HCT116 (cell line): ENCODE measurements around the gene DOCK10. TPM values are rescaled to one million over a fixed set of nuclear protein-coding genes. Genes with fewer than 3 reads are reported as not detected.

Experiments
- ATAC-seq: fragments of 200-7000 bp; cut with Tn5 transposase; 2 replicates; pipeline ENCODE4 v1.9.1; 2020; ENCODE audit warnings: mild to moderate bottlenecking, moderate library complexity
- BruUV-seq: library from RNA; stranded (reverse); fragments of 400-500 nt; replicated peaks from 2 replicates; lab custom pipeline; 2021; lab: Mats Ljungman, UMichigan
- CTCF ChIA-PET: fragments of 300-600 bp; sonication (Branson Sonifier 250); formaldehyde crosslinking; loops from one replicate; lab custom pipeline; 2021; ENCODE audit warnings: antibody characterized with exemption; lab: Charles Lee
- POLR2A ChIA-PET: fragments of 300-600, 350-600 bp; sonication (Branson Sonifier 250); formaldehyde crosslinking; loops from one replicate; lab custom pipeline; 2021; ENCODE audit warnings: antibody characterized with exemption; lab: Charles Lee
- RAD21 ChIA-PET, 2 experiments: fragments of 300-600 bp; sonication (Branson Sonifier 250); formaldehyde crosslinking; loops; one replicate each; lab custom pipeline; 2023; ENCODE audit warnings: low total read pairs in 2 of 2; ENCODE audit not compliant: uncharacterized antibody in 2 of 2, unreplicated experiment in 2 of 2, low non-redundant PET in 1 of 2; lab: Charles Lee
- DNase-seq: peaks from one replicate; pipeline ENCODE4 v3.0.0-alpha.2; 2010; ENCODE audit warnings: low read depth, low spot score
- H2AFZ ChIP-seq: fragments of 200-600 bp; shearing (Covaris generic), sonication (generic); 2 replicates; pipeline ENCODE4 v1.6.1; 2017; ENCODE audit warnings: low read depth, mixed run types, mixed read lengths, antibody characterized with exemption, low read length; ENCODE audit not compliant: poor library complexity, severe bottlenecking
- H3K27ac ChIP-seq: 2 replicates; pipeline ENCODE4 v1.5.1; 2012; ENCODE audit warnings: low read depth, low read length
- H3K27me3 ChIP-seq: fragments of 200-600 bp; sonication (generic); 2 replicates; pipeline ENCODE4 v1.6.1; 2016; ENCODE audit warnings: mixed run types, low read length, mixed read lengths; ENCODE audit not compliant: insufficient read depth
- H3K36me3 ChIP-seq, 2 experiments: fragments of 200-500 bp in 1 of 2; fragments of 200-600 bp in 1 of 2; sonication (Bioruptor generic) in 1 of 2; sonication (generic) in 1 of 2; 2 replicates each; pipeline versions ENCODE4 v1.5.1 to v1.6.1; 2014 to 2016; ENCODE audit warnings: low read length in 2 of 2, inconsistent platforms in 1 of 2, mixed read lengths in 1 of 2, mixed run types in 1 of 2; ENCODE audit not compliant: insufficient read depth in 2 of 2, control insufficient read depth in 1 of 2
- H3K4me1 ChIP-seq, 2 experiments: fragments of 200-600 bp in 1 of 2; sonication (generic) in 1 of 2; 2 replicates each; pipeline versions ENCODE4 v1.5.1 to v1.6.1; 2012 to 2017; ENCODE audit warnings: low read length in 2 of 2, inconsistent platforms in 1 of 2, mild to moderate bottlenecking in 1 of 2, mixed read lengths in 1 of 2, mixed run types in 1 of 2, moderate library complexity in 1 of 2; ENCODE audit not compliant: insufficient read depth in 2 of 2, control insufficient read depth in 1 of 2
- H3K4me2 ChIP-seq: fragments of 200-600 bp; sonication (generic); 2 replicates; pipeline ENCODE4 v1.6.1; 2017; ENCODE audit warnings: mixed run types, low read length, mixed read lengths
- H3K4me3 ChIP-seq, 2 experiments: fragments of 200-600 bp in 1 of 2; sonication (generic) in 1 of 2; replicated peaks in 1 of 2; 2 replicates each; pipeline ENCODE4 v1.5.1; 2011 to 2016; ENCODE audit warnings: low read length in 2 of 2, control low read depth in 1 of 2, low read depth in 1 of 2, mild to moderate bottlenecking in 1 of 2, mixed read lengths in 1 of 2, mixed run types in 1 of 2
- H3K79me2 ChIP-seq: fragments of 200-600 bp; sonication (generic); 2 replicates; pipeline ENCODE4 v1.6.1; 2017; ENCODE audit warnings: mild to moderate bottlenecking, mixed run types, low read length, moderate library complexity, mixed read lengths; ENCODE audit not compliant: insufficient read depth
- H3K9ac ChIP-seq: fragments of 200-600 bp; sonication (generic); 2 replicates; pipeline ENCODE4 v1.6.1; 2016; ENCODE audit warnings: low read length, mixed read lengths
- H3K9me2 ChIP-seq: fragments of 200-600 bp; sonication (generic), shearing (Covaris generic); 2 replicates; pipeline ENCODE4 v1.6.1; 2017; ENCODE audit warnings: mixed run types, mild to moderate bottlenecking, moderate library complexity; ENCODE audit not compliant: insufficient read depth
- H3K9me3 ChIP-seq, 2 experiments: fragments of 200-500 bp in 1 of 2; fragments of 200-600 bp in 1 of 2; sonication (Bioruptor generic) in 1 of 2; sonication (generic) in 1 of 2; 2 replicates each; pipeline ENCODE4 v1.6.1; 2014 to 2017; ENCODE audit warnings: low read length in 2 of 2, mixed read lengths in 2 of 2, inconsistent platforms in 1 of 2, low read depth in 1 of 2, mild to moderate bottlenecking in 1 of 2, mixed run types in 1 of 2, moderate library complexity in 1 of 2; ENCODE audit not compliant: control insufficient read depth in 1 of 2, insufficient read depth in 1 of 2
- H4K20me1 ChIP-seq: fragments of 200-600 bp; sonication (generic), shearing (Covaris generic); 2 replicates; pipeline ENCODE4 v1.6.1; 2017; ENCODE audit warnings: mixed run types, mild to moderate bottlenecking, moderate library complexity; ENCODE audit not compliant: insufficient read depth
- ATF3 ChIP-seq: IDR thresholded peaks from 2 replicates; pipeline ENCODE4 v1.6.1; 2012
- CBX3 ChIP-seq: IDR thresholded peaks from 2 replicates; pipeline ENCODE4 v1.6.1; 2012; ENCODE audit warnings: low read depth
- CEBPB ChIP-seq: IDR thresholded peaks from 2 replicates; pipeline ENCODE4 v1.6.1; 2012; ENCODE audit warnings: low read depth
- CTCF ChIP-seq, 3 experiments: fragments of 200-600 bp in 1 of 3; sonication (generic) in 1 of 3; IDR thresholded peaks in 2 of 3; conservative IDR thresholded peaks in 1 of 3; 2 replicates each; pipeline ENCODE4 v1.5.1; 2012 to 2017; ENCODE audit warnings: low read depth in 2 of 3, low read length in 2 of 3, antibody characterized with exemption in 1 of 3, borderline replicate concordance in 1 of 3, control low read depth in 1 of 3, mild to moderate bottlenecking in 1 of 3, mixed read lengths in 1 of 3, mixed run types in 1 of 3, moderate library complexity in 1 of 3; ENCODE audit not compliant: insufficient read depth in 1 of 3
- ELF1 ChIP-seq: IDR thresholded peaks from 2 replicates; pipeline ENCODE4 v1.6.1; 2012; ENCODE audit warnings: low read depth, borderline replicate concordance
- EZH2 ChIP-seq: fragments of 200-600 bp; sonication (generic); IDR thresholded peaks from 2 replicates; pipeline ENCODE4 v1.6.1; 2017; ENCODE audit warnings: antibody characterized with exemption, mixed run types
- EZH2phosphoT487 ChIP-seq: fragments of 200-600 bp; IDR thresholded peaks from 2 replicates; pipeline ENCODE4 v1.6.1; 2018; ENCODE audit warnings: antibody characterized with exemption, borderline replicate concordance
- FOSL1 ChIP-seq: IDR thresholded peaks from 2 replicates; pipeline ENCODE4 v1.6.1; 2012; ENCODE audit warnings: low read depth
- POLR2A ChIP-seq: IDR thresholded peaks from 2 replicates; pipeline ENCODE4 v1.7.0; 2011; ENCODE audit warnings: borderline replicate concordance; ENCODE audit not compliant: insufficient read depth, insufficient read length; ENCODE audit errors: extremely low read depth
- POLR2AphosphoS5 ChIP-seq: IDR thresholded peaks from 2 replicates; pipeline ENCODE4 v1.6.1; 2011; ENCODE audit warnings: mild to moderate bottlenecking, low read depth, low read length, moderate library complexity
- RAD21 ChIP-seq: IDR thresholded peaks from 2 replicates; pipeline ENCODE4 v1.6.1; 2012; ENCODE audit warnings: low read depth, mild to moderate bottlenecking
- REST ChIP-seq: IDR thresholded peaks from 2 replicates; pipeline ENCODE4 v1.6.1; 2012; ENCODE audit warnings: low read depth
- SIN3A ChIP-seq: IDR thresholded peaks from 2 replicates; pipeline ENCODE4 v1.6.1; 2012; ENCODE audit warnings: low read depth
- SP1 ChIP-seq: IDR thresholded peaks from 2 replicates; pipeline ENCODE4 v1.6.1; 2012; ENCODE audit warnings: low read depth
- YY1 ChIP-seq: IDR thresholded peaks from 2 replicates; pipeline ENCODE4 v1.6.1; 2011; ENCODE audit warnings: low read length, low read depth, moderate library complexity, mild to moderate bottlenecking; ENCODE audit not compliant: insufficient replicate concordance; ENCODE audit errors: extremely low read depth
- ZBTB33 ChIP-seq: IDR thresholded peaks from 2 replicates; pipeline ENCODE4 v1.6.1; 2011; ENCODE audit warnings: mild to moderate bottlenecking, low read length, moderate library complexity; ENCODE audit not compliant: insufficient replicate concordance; ENCODE audit errors: extremely low read depth
- ZFX ChIP-seq: fragments of 450-650 bp; IDR thresholded peaks from 2 replicates; pipeline ENCODE4 v1.6.1; 2017
- ZNF274 ChIP-seq: fragments of 200-500 bp; sonication (Bioruptor generic); IDR thresholded peaks from 2 replicates; pipeline ENCODE4 v1.6.1; 2014; ENCODE audit warnings: mild to moderate bottlenecking, low read depth, low read length, inconsistent platforms
- intact Hi-C: fragments of 100-400 bp; cut with micrococcal nuclease; formaldehyde crosslinking; loops from 2 replicates; pipeline ENCODE4 v1.10.0; 2022
- total RNA-seq: library from RNA; stranded (reverse); gene quantifications from one replicate; pipeline ENCODE4 v1.2.1, GENCODE V29; 2021; ENCODE audit not compliant: unreplicated experiment
- TF ChIP-seq, protein P1 (sequence below): IDR thresholded peaks from 2 replicates; pipeline ENCODE4 v1.6.1; 2012

Gene DOCK10
- total RNA-seq, 1 experiment from 2014 or later, result 0.54 TPM

DNA sequence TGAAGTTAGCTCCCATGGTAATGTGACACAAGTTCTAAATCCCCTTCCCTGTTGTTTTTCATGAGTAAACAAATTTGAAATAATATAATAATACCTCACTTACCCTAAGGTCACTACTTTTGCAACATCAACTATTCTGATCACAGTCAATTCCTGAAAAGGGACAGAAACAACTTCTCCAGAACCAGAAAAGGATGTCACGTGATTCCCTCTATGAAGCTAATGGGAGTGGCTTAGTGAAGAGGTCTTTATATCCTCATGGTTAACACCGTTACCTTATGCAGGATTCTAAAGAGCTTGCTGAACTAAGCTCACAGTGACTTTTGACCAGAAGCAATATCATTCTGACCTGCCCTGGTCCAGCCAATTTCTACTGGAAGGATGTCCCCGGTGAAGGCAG lies 51.6 kb downstream of the DOCK10 start:
- CTCF ChIA-PET, result no interaction called here
- Histone ChIP-seq H3K9ac (no peak overlapping the region), H3K4me3 (no peak overlapping the region), H3K27me3 (peaks cover 5% of the 10 kb centered on the region; the same call in 1 of the 2 replicates), H3K9me3 (no peaks in the 10 kb centered on the region), H3K27ac (no peak overlapping the region), H3K4me2 (no peak overlapping the region), H2AFZ (no peak overlapping the region), H4K20me1 (no peaks in the 10 kb centered on the region), H3K9me2 (no peaks in the 10 kb centered on the region), H3K36me3 (no peaks in the 10 kb centered on the region), H3K79me2 (no peaks in the 10 kb centered on the region), H3K4me1 (no peaks in the 10 kb centered on the region)
- RAD21 ChIA-PET, result no interaction called here
- no peak for DNase-seq
- ATAC-seq, result no peak
- TF ChIP-seq SIN3A (no peak), RAD21 (no peak), CTCF (IDR thresholded peaks at IDR 0.05 in 2 of 3, conservative IDR thresholded peaks at IDR 0.05 in 1 of 3; ENCODE audit: borderline replicate concordance in 1 of 3, insufficient read depth in 1 of 3, low read depth in 2 of 3, low read length in 2 of 3) (no peak), ATF3 (no peak), POLR2A (no peak), EZH2phosphoT487 (no peak), EZH2 (no peak), YY1 (no peak), ELF1 (no peak), ZNF274 (no peak), FOSL1 (no peak), ZBTB33 (no peak), ZFX (no peak), CEBPB (no peak), REST (no peak), CBX3 (no peak), POLR2AphosphoS5 (no peak), SP1 (no peak)
- TF ChIP-seq, protein P1, sequence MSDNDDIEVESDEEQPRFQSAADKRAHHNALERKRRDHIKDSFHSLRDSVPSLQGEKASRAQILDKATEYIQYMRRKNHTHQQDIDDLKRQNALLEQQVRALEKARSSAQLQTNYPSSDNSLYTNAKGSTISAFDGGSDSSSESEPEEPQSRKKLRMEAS, result no peak
- POLR2A ChIA-PET, result no interaction called here
- BruUV-seq, result no TSS peak
- intact Hi-C loops, result no loop called here
